Activated CD8-positive, alpha-beta memory T cell treated with anti-CD3 and anti-CD28 coated beads, Interleukin-2, amount 50 U/mL, for 4 hours (primary cell): ENCODE results near the gene IQGAP3.
"Not testable (repeated sequence)": the region's sequence is repeated elsewhere in the genome, so short reads cannot be mapped to it uniquely, and the experiment has no call there.

Source experiments
- DNase-seq: peaks from one replicate; pipeline ENCODE4 v3.0.0-alpha.2; 2020

IQGAP3 gene

DNA sequence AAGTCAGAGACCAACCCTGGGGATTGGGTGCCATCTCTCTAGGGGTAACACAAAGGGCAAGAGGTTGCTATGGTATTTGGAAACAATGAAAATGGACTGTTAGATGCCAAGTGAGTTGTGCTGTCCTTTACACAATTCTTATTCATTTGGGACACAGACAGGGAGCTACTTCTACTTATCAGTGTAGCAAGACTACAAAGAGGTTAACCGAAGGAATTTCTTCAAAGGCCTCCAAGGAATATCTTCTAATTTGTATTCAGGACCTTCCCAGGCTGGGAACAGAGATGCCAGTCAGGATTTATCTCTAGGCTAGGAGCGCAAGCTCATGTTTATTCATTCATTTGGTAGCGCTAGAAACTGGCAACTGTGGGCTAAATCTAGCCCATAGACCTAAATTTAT lies 21.8 kb upstream of the IQGAP3 start:
- DNase-seq: no peak

DNA sequence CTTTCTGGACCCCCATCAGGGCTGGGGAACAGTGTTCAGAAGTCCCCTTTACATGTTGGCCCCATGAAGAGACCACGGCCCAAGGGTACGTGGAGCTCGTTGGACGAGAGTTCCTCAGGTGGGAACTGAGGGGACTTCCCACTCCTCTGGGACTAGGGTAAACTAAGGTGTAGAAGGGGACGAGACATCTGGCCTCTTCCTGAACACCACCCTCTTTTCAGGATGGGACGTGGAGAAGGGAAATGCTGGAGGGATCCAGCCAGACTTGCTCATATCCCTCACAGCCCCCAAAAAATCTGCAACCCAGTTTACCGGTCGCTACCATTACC lies 21.3 kb upstream of the IQGAP3 start:
- DNase-seq: no peak

DNA sequence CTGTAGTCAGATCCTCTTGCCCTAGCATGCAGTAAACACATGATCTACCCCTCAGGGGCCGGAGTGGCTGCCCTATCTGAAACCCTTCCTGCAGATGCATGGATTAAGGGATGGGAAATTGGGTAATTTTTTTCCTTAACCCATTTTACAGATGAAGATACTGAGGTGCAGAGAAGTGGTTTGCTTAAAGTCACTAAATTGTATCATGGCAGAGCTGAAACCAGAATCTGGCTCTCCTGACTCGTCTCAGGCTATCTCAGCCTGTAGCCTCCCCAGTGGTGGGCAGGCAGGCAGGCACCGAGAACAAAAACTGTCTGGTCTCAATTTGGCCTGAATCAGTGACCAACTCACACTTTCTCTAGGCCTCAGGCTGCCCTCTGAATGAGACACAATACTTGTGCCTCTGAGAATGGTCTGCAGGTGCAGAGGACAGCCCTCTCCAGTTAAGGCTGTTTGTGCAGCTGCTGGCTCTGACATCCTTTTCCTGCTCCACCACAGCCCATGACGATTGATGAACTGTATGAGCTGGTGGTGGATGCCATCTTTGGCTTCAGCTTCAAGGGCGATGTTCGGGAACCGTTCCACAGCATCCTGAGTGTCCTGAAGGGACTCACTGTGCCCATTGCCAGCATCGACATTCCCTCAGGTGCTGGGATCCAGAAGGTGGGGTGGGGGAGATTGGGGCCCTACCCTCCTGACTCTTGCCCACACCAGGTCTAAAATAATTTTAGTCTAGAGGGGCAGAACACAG lies 20.7 kb upstream of the IQGAP3 start:
- DNase-seq: no peak

DNA sequence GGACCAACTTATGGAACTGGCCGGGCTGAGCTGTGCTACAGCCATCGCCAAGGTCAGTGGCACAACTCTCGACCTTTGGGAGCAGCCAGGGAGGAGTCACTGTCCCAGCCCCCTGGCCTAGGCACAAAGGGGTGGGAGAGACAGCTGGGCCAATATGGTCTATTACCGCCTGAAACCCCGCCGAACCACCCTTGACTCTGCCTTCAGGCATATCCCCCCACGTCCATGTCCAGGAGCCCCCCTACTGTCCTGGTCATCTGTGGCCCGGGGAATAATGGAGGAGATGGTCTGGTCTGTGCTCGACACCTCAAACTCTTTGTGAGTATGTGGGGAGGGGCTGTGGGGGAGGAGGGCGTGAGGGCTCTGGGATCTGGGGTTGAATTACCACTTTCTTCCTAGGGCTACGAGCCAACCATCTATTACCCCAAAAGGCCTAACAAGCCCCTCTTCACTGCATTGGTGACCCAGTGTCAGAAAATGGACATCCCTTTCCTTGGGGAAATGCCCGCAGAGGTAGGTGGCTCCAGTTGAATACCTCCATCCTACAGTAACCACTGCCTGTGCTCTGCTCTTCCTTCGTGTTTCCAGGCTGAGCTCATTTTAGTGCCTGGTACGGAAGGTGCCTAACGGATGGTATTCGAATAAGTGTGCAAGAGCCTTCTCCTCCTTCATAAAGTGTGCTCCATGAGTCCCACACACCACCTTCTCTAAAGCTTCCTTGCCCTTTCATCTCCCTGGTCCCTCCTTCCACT lies 20.0 kb upstream of the IQGAP3 start:
- no peak for DNase-seq

GRCh38 chr1:156591432-156592157 lies 19.2 kb upstream of the IQGAP3 start, which contains the start of gene NAXE:
NAXE (plus strand) TSS chr1:156591776; CDS start chr1:156591805, 29 bp downstream.
- peak; percentile 69 for DNase-seq

GRCh38 chr1:156591181-156591431 lies 18.7 kb upstream of the IQGAP3 start:
- DNase-seq: no peak

- no peak for DNase-seq
Observed at GRCh38 chr1:156590326-156591180, 18.2 kb upstream of the IQGAP3 start.

DNA sequence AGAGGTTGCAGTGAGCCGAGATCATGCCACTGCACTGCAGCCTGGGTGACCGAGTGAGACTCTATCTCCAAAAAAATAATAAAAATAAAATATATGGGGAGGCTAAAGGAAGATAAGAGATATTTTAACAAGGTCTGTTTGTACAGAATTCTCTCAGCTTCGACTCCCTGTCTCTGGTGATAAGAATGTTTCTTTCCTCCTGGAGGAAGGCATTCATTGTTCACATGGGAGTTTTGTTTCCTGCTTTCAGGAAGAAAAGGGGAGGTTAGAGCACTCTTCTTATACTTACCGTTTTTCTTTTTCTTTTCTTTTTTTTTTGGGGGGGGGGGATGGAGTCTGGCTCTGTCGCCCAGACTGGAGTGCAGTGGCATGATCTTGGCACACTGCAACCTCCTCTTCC lies 17.2 kb upstream of the IQGAP3 start:
- no peak for DNase-seq

DNA sequence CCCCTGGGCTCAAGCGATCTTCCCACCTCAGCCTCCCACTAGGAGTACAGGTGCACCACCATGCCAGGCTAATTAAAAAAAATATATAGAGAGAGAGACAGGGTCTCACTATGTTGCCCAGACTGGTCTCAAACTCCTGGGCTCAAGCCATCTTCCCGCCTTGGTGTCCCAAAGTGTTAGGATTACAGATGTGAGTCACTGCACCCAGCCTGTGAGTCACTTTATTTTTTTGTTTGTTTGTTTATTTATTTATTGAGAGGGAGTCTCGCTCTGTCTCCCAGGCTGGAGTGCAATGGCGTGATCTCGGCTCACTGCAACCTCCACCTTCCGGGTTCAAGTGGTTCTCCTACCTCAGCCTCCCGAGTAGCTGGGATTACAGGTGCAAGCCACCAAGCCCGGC lies 15.6 kb upstream of the IQGAP3 start:
- not testable (repeated sequence) for DNase-seq

DNA sequence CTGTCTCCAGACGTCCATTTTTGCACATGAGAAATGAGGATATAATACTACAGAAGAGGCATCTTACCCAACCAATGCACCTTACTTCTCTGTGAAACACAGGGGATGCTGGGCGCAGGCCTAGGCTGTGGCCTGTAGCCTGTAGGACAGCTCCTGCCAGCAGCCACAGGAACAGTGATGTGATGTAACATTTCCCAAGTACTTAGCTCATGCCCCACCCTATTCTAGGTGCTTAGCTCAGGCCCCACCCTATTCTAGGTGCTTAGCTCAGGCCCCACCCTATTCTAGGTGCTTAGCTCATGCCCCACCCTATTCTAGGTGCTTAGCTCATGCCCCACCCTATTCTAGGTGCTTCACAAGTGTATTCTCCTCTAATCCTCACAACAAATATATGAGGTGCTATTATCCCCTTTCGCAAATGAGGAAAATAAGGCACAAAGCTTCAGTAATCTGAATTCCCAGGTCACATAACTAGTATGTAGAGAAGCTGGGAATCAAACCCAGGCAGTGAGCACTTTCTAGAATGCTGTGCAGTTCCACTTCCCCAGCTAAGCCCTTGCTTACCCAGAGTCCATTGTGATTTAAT lies 14.6 kb upstream of the IQGAP3 start:
- no peak for DNase-seq

DNA sequence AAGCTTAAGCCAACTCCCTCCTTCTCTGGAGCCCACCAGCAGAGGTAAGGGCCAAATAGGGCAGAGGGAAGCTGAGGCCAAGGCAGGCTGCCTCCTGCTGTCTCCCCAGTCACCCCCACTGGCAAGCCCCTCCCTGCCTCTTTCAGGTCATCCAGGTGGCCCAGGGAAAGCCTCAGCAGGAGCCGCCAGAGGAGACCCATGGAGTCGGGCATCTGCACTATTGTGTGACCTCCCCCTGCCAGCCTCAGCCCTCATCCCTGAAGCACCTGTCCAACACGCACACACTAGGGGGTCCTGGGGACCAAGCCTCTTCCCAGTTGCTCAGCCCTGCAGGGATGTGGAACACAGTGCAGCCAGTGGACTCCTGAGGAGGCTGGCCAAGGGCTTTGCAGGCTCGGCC lies 14.0 kb upstream of the IQGAP3 start:
- no peak for DNase-seq

GRCh38 chr1:156584813-156585212 lies 12.4 kb upstream of the IQGAP3 start:
- no peak for DNase-seq

GRCh38 chr1:156583821-156584622 lies 11.7 kb upstream of the IQGAP3 start:
- peak; percentile 76 for DNase-seq

DNA sequence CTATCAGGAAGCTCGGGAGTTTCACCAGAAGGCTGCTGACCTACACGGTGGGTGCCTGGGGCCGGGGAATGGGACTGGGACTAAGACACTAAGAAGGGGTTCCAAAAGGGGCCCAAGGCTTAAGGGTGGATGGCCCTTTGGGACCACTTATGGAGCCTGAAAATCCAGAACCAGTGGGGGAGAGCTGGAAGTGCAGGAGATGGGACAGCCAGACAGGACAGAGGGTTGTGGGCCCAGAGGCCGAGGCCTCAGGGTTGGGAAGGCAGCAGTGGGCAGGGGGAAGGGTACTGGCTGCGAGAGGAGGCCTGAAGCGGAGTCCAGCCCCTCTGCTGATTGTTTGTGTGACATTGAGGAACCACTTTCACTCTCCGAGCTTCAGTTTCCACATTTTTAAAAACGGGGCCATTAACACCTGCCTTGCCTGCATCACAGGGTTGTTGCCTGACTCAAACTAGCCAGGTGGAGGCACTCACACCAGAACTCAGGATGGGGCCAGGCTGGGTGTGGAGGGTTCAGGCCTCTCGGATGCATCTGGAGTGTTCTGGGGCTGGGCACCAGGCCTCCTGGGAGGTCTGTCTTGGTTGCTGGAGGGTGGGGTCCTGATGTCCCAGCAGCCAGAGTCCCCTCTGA lies 10.1 kb upstream of the IQGAP3 start:
- DNase-seq: no peak

DNA sequence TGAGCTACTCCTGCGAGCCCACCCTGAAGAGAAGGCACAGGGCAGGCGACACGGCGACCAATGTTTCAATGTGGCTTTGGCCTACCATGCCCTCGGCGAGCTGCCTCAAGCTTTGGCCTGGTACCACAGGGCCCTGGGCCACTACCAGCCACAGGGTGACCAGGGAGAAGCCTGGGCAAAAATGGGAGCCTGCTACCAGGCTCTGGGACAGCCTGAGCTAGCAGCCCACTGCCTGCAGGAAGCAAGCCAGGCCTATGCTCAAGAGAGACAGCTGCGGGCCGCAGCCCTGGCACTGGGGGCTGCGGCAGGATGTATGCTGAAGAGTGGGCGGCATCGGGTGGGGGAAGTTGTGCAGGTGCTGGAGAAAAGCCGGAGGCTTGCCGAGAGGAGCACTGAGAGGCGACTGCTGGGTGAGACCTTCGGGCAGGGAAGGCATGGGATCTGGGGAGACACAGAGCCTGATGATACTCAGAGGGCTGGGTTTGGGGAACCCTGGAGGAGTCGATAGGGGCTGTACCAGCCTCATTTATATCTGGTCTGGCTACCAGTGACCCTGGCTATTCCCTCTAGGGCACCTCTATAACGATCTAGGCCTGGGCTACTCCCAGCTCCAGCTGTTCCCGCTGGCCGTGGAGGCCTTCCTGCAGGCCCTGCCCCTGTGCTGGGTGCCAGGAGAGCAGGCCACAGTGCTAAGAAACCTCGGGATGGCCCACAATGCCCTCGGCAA lies 9.5 kb upstream of the IQGAP3 start:
- DNase-seq: peak; percentile 67

- DNase-seq: no peak
Observed at GRCh38 chr1:156579472-156579871, 7.1 kb upstream of the IQGAP3 start, which contains the start of gene TTC24. TTC24 (plus strand) TSS chr1:156579723; CDS start chr1:156581365, 1,642 bp downstream.

DNA sequence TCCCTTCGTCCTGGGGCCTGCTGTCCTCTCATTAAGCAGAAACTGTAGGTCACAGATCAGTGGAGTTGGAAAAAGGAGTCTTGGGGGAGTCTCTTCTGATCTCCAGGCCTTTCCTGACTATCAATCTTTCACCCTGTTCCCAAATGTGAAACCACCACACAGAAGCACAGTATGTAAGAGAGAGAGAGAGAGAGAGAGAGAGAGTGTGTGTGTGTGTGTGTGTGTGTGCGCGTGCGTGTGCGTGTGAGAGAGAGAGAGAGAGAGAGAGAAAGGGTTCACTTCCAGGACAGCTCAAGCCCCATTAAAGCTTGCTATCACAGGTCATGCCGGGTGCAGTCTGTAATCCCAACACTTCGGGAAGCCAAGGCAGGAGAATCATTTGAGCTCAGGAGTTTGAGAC lies 5.7 kb upstream of the IQGAP3 start:
- DNase-seq: no peak

DNA sequence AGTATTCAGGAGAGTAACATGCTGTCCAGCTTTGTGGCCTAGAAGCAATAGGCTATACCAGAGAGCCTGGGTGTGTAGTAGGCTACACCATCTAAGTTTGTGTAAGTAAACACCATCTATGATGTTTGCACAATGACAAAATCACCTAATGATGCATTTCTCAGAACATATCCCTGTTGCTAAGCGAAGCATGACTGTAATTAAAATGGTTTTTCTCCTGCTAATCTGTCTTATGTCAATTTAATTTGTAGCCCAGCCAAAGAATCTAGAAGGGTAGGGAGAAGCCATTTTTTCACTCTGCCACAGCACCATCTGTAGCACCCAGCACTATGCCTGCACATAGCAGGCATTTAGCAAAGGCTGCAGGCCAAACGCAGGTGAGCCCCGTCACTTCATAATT lies 5.2 kb upstream of the IQGAP3 start:
- DNase-seq: no peak

DNA sequence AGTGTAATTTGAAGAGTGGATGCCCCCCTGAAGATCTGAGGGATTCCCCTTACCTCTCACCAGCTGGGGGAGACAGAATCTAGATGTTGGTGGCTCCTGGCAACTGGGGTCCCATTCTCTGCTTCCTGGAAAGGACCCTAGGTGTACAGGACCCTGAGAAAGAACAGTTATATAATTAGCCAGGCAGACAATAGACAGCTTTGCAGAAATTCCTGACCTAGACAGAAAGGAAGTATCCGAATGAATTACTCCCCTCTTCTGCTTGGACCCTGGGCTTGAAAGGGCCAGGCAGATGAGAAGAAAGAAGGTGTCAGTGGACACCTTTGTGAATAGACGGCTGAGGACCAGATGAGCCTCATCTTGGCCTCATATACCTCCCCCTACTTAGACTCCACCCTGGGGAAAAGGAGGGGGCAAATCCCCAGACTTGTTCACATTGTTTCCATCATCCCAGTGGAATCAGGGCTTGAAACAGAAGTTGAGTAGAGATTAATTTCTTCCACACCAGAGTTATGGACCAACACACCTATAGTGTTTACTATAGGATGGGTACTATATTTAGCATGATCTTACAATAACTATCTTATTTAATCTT lies 1.8 kb upstream of the IQGAP3 start:
- DNase-seq: no peak

- no peak for DNase-seq
Observed at GRCh38 chr1:156572663-156573018, 276 bp upstream of the IQGAP3 start.
